Muscle layer of colon (tissue), 2 donors: ENCODE data around the gene CENPL.
"Not testable (repeated sequence)": the region's sequence is repeated elsewhere in the genome, so short reads cannot be mapped to it uniquely, and the experiment has no call there.

ENCODE experiments used
- H3K27ac ChIP-seq: one replicate; pipeline ENCODE4 v1.7.0; 2013; ENCODE audit warnings: low read depth, mild to moderate bottlenecking, low read length, moderate library complexity
- H3K27me3 ChIP-seq, 2 donors: one replicate each; pipeline ENCODE4 v1.7.0; 2013; ENCODE audit warnings: low read length in 2 of 2, mild to moderate bottlenecking in 2 of 2; ENCODE audit not compliant: insufficient read depth in 2 of 2, control insufficient read depth in 1 of 2
- H3K36me3 ChIP-seq: one replicate; pipeline ENCODE4 v1.7.0; 2013; ENCODE audit warnings: mild to moderate bottlenecking, low read length; ENCODE audit not compliant: insufficient read depth
- H3K4me1 ChIP-seq: one replicate; pipeline ENCODE4 v1.7.0; 2013; ENCODE audit warnings: mild to moderate bottlenecking, low read length; ENCODE audit not compliant: insufficient read depth
- H3K4me3 ChIP-seq, 2 donors: one replicate each; pipeline ENCODE4 v1.7.0; 2013; ENCODE audit warnings: low read length in 2 of 2, low read depth in 1 of 2, mild to moderate bottlenecking in 1 of 2, moderate library complexity in 1 of 2
- H3K9ac ChIP-seq: one replicate; pipeline ENCODE4 v1.7.0; 2013; ENCODE audit warnings: low read length
- H3K9me3 ChIP-seq: one replicate; pipeline ENCODE4 v1.7.0; 2013; ENCODE audit warnings: mild to moderate bottlenecking, low read length
- donor health status: abdominal sarcoma.
- donor health status: Adenocarcinoma of cecum.

Gene CENPL

GRCh38 chr1:173784997-173785396, 39.7 kb downstream of the CENPL start:
- Histone ChIP-seq H3K27me3 (no peaks in the 10 kb centered on the region), H3K4me1 (no peaks in the 10 kb centered on the region), H3K9me3 (no peaks in the 10 kb centered on the region), H3K27ac (no peak overlapping the region), H3K9ac (no peak overlapping the region), H3K4me3 (no peak overlapping the region), H3K36me3 (peaks cover 41% of the 10 kb centered on the region)

GRCh38 chr1:173779936-173780335, 44.7 kb downstream of the CENPL start:
- H3K27me3 ChIP-seq, result no peaks in the 10 kb centered on the region
- no peaks in the 10 kb centered on the region for H3K4me1 ChIP-seq
- H3K9me3 ChIP-seq, result no peaks in the 10 kb centered on the region
- H3K4me3 ChIP-seq, result no peak overlapping the region
- H3K9ac ChIP-seq, result no peak overlapping the region
- no peak overlapping the region for H3K27ac ChIP-seq
- peaks cover 42% of the 10 kb centered on the region for H3K36me3 ChIP-seq

GRCh38 chr1:173775578-173776226, 49.0 kb downstream of the CENPL start:
- H3K9me3 ChIP-seq, result no peaks in the 10 kb centered on the region
- peaks cover 20% of the 10 kb centered on the region for H3K36me3 ChIP-seq
- H3K27me3 ChIP-seq, result no peaks in the 10 kb centered on the region
- no peaks in the 10 kb centered on the region for H3K4me1 ChIP-seq
- H3K4me3 ChIP-seq, result no peak overlapping the region
- no peak overlapping the region for H3K27ac ChIP-seq
- no peak overlapping the region for H3K9ac ChIP-seq

DNA sequence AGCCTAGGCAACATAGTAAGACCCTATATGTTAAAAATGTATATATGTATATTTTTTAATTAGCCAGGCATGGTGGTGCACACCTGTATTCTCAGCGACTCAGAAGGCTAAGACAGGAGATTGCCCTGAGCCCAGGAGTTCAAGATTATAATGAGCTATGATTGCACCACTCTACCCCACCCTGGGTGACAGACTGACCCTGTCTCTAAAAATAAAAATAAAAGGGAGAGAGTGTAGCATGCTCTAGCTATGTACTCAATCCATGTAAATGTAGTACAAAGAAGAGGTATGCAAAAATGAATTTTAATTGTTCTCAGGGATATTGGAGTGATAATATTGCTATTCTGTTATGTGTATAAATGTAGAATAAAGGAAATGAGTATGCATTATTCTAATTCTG, 53.1 kb downstream of the CENPL start:
- no peak overlapping the region for H3K9ac ChIP-seq
- no peaks in the 10 kb centered on the region for H3K9me3 ChIP-seq
- H3K4me3 ChIP-seq, result no peak overlapping the region
- H3K27me3 ChIP-seq, result no peaks in the 10 kb centered on the region
- H3K36me3 ChIP-seq, result peaks cover 17% of the 10 kb centered on the region
- H3K4me1 ChIP-seq, result no peaks in the 10 kb centered on the region
- no peak overlapping the region for H3K27ac ChIP-seq

DNA sequence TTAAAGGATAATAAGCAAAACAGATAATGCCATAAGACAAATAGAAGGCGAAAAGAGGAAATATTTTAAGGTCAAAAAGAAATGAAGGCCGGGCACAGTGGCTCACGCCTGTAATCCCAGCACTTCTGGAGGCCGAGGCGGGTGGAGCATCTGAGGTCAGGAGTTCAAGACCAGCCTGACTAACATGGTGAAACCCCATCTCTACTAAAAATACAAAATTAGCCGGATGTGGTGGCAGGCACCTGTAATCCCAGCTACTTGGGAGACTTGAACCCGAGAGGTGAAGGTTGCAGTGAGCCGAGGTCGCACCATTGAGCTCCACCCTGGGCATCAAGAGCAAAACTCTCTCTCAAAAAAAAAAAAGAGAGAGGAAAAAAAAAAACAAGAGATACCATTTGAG, 54.4 kb downstream of the CENPL start:
- H3K4me1 ChIP-seq, H3K9me3 ChIP-seq, H3K4me3 ChIP-seq, H3K9ac ChIP-seq, H3K27me3 ChIP-seq, H3K27ac ChIP-seq, H3K36me3 ChIP-seq: not testable (repeated sequence)

- no peak overlapping the region for H3K9ac ChIP-seq
- no peak overlapping the region for H3K27ac ChIP-seq
- no peaks in the 10 kb centered on the region for H3K4me1 ChIP-seq
- no peaks in the 10 kb centered on the region for H3K9me3 ChIP-seq
- H3K27me3 ChIP-seq, result no peaks in the 10 kb centered on the region
- no peak overlapping the region for H3K4me3 ChIP-seq
- no peaks in the 10 kb centered on the region for H3K36me3 ChIP-seq
Measured at GRCh38 chr1:173768827-173769226, 55.9 kb downstream of the CENPL start.

GRCh38 chr1:173768206-173768605, 56.5 kb downstream of the CENPL start:
- Histone ChIP-seq H3K9me3 (no peaks in the 10 kb centered on the region), H3K27me3 (no peaks in the 10 kb centered on the region), H3K4me3 (no peak overlapping the region), H3K27ac (no peak overlapping the region), H3K36me3 (no peaks in the 10 kb centered on the region), H3K9ac (no peak overlapping the region), H3K4me1 (no peaks in the 10 kb centered on the region)

- H3K4me3 ChIP-seq, H3K36me3 ChIP-seq, H3K9me3 ChIP-seq, H3K9ac ChIP-seq, H3K4me1 ChIP-seq, H3K27me3 ChIP-seq, H3K27ac ChIP-seq: not testable (repeated sequence)
Measured at GRCh38 chr1:173764331-173764730, 60.4 kb downstream of the CENPL start.

DNA sequence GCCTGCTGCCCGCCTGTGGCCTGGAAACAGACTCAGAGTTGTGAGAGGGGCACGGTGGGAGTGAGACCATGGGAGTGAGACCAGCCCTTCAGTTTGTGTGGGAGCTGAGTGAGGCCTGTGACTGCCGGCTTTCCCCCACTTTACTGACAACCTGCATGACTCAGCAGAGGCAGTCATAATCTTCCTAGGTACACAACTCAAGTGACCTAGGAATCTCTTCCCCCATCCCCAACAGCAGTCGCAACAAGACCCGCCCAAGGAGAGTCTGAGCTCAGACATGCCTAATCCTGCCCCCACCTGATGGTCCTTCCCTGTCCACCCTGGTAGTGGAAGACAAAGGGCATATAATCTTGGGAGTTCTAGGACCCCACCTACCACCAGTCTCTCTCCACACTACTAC, 65.7 kb downstream of the CENPL start:
- H3K27ac ChIP-seq, result no peak overlapping the region
- H3K36me3 ChIP-seq, result peaks cover 43% of the 10 kb centered on the region
- H3K9me3 ChIP-seq, result no peaks in the 10 kb centered on the region
- no peak overlapping the region for H3K4me3 ChIP-seq
- no peak overlapping the region for H3K9ac ChIP-seq
- no peaks in the 10 kb centered on the region for H3K4me1 ChIP-seq
- no peaks in the 10 kb centered on the region for H3K27me3 ChIP-seq

GRCh38 chr1:173758110-173758509, 66.6 kb downstream of the CENPL start:
- H3K9ac ChIP-seq, result no peak overlapping the region
- no peaks in the 10 kb centered on the region for H3K4me1 ChIP-seq
- no peaks in the 10 kb centered on the region for H3K9me3 ChIP-seq
- H3K36me3 ChIP-seq, result peaks cover 51% of the 10 kb centered on the region
- no peak overlapping the region for H3K4me3 ChIP-seq
- H3K27me3 ChIP-seq, result no peaks in the 10 kb centered on the region
- no peak overlapping the region for H3K27ac ChIP-seq

GRCh38 chr1:173757666-173758065, 67.0 kb downstream of the CENPL start:
- no peak overlapping the region for H3K4me3 ChIP-seq
- no peaks in the 10 kb centered on the region for H3K4me1 ChIP-seq
- no peaks in the 10 kb centered on the region for H3K27me3 ChIP-seq
- H3K9ac ChIP-seq, result no peak overlapping the region
- no peaks in the 10 kb centered on the region for H3K9me3 ChIP-seq
- H3K27ac ChIP-seq, result no peak overlapping the region
- peaks cover 52% of the 10 kb centered on the region for H3K36me3 ChIP-seq

- Histone ChIP-seq H3K27me3 (no peaks in the 10 kb centered on the region), H3K4me3 (no peak overlapping the region), H3K4me1 (no peaks in the 10 kb centered on the region), H3K9me3 (no peaks in the 10 kb centered on the region), H3K9ac (no peak overlapping the region), H3K27ac (no peak overlapping the region), H3K36me3 (peaks cover 45% of the 10 kb centered on the region)
Measured at GRCh38 chr1:173753830-173754229, 70.9 kb downstream of the CENPL start.
